Fibroblast of villous mesenchyme (primary cell): ENCODE data around the gene MAK. TPM values are rescaled to one million over a fixed set of nuclear protein-coding genes. Genes with fewer than 3 reads are reported as not detected.
"Not testable (repeated sequence)": the region's sequence is repeated elsewhere in the genome, so short reads cannot be mapped to it uniquely, and the experiment has no call there.

ENCODE experiments used
- DNase-seq: peaks from one replicate; pipeline ENCODE4 v3.0.0-alpha.2; 2010; ENCODE audit warnings: low read depth
- H3K4me3 ChIP-seq: 2 replicates; pipeline ENCODE4 v1.5.1; 2011; ENCODE audit warnings: low read depth, mild to moderate bottlenecking, low read length
- CTCF ChIP-seq: IDR thresholded peaks from 2 replicates; pipeline ENCODE4 v1.5.1; 2012; ENCODE audit warnings: low read depth, mild to moderate bottlenecking, low read length; ENCODE audit not compliant: insufficient read depth
- total RNA-seq: library from RNA; depleted of rRNA; stranded (reverse); fragments of >200 nt; gene quantifications from 2 replicates; pipeline ENCODE4 v1.2.3, GENCODE V29; 2012

Gene MAK
- total RNA-seq, 1 donor: not detected

- H3K4me3 ChIP-seq: no peak overlapping the region
- no peak for TF ChIP-seq CTCF
- no peak for DNase-seq
These were observed 42.0 kb upstream of the MAK start for GRCh38 chr6:10880366-10880765.

DNA sequence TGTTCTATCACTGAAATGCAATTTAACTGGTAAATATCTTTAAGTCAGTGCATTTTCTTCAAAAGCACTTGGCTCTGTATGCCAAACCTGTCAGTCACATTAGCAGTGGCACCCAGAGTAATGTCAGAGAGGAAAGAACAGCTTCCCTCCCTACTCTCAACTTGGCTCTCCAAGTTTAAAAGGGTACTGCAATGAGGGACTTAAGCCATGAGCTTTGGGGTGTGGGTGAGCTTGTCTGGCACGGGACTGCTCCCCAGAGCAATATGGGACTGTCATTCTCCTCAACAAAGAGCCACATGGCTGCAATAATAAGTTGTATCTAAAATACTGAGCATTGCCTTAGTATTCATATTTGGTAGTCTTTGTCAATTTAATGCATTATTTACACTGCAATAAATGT is 39.5 kb upstream of the MAK start:
- no peak for TF ChIP-seq CTCF
- no peak overlapping the region for H3K4me3 ChIP-seq
- DNase-seq: no peak

DNA sequence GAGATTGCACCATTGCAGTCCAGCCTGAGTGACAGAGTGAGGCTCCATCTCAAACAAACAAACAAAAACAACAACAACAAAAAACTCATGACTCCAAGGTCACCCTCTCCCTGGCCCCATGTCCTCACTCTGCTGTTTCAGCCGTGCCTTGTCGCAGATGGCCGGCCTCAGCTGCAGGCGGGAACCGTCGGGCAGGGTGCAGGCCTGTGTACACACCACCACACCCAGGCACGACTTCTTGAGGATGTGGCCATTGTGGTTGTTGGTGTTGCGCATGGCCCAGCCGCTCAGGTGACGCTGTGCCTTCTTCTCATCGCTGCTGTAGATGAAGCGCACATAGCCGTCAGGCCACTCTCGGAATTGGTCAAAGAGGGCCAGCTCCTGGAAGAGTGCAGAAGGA is 38.7 kb upstream of the MAK start:
- TF ChIP-seq CTCF: no peak
- DNase-seq: no peak
- H3K4me3 ChIP-seq: no peak overlapping the region

- H3K4me3 ChIP-seq: no peak overlapping the region
- no peak for DNase-seq
- no peak for TF ChIP-seq CTCF
These were observed 36.7 kb upstream of the MAK start for GRCh38 chr6:10875026-10875425.

DNA sequence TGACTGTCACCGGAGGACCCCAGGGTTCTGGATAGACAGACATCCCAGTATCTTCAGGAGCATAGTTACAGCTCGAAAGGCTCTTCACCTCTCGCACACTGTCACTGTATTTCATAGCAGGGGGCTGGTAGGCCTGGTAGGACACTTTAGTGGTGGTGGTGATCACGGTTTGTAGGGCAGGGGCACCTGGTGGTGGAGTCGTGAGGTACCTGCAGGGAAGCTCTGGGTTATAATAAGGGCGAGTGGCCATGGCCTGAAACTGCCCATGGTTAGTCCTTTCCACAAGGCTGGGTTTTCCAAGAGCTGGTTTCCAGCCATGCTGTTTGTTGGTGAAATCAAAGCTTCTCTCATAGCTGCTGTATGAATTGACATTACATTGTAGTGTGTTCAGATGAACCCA is 35.9 kb upstream of the MAK start:
- no peak overlapping the region for H3K4me3 ChIP-seq
- DNase-seq: no peak
- no peak for TF ChIP-seq CTCF

DNA sequence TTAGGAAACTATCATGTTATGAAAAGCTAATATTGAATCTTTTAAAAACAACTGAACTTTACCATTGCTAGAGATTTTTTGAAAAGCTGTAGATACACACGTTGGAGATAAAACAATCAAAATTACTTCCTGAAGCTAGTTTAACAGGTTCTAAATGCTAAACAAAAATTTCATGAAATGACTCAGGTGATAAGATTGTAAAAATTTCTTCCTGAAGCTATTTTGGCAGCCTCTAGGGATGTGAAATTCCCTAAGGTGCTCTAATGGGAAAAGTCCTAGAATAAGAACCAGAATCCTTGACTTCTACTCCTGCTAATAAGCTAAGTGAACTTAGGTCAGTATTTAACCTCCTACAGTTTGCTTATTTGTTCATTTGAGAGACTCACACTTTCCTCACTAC is 35.0 kb upstream of the MAK start:
- no peak overlapping the region for H3K4me3 ChIP-seq
- TF ChIP-seq CTCF: no peak
- DNase-seq: no peak

GRCh38 chr6:10867952-10868351 is 29.6 kb upstream of the MAK start:
- no peak overlapping the region for H3K4me3 ChIP-seq
- no peak for TF ChIP-seq CTCF
- no peak for DNase-seq

- H3K4me3 ChIP-seq, DNase-seq: not testable (repeated sequence)
These were observed 28.4 kb upstream of the MAK start for GRCh38 chr6:10866709-10867108.

DNA sequence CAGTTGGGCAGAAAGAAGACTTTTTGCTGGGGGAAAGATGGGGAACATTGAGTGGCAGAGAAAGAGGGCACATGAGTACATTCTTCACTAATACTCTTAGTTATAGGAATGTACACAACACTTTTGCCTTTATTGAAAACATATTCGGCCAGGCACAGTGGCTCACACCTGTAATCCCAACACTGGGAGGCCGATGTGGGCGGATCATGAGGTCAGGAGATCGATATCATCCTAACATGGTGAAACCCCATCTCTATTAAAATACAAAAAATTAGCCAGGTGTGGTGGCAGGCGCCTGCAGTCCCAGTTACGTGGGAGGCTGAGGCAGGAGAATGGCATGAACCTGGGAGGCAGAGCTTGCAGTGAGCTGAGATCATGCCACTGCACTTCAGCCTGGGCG is 24.7 kb upstream of the MAK start:
- not testable (repeated sequence) for H3K4me3 ChIP-seq

More for the DNA sequence above, 24.7 kb upstream of the MAK start:
- DNase-seq: not testable (repeated sequence)
